Activated B cell treated with CpG ODN at 0.5 μM for 24 hours (primary cell): ENCODE results near the gene ANO8. TPM values are rescaled to one million over a fixed set of nuclear protein-coding genes. Genes with fewer than 3 reads are reported as not detected.
"Not testable (repeated sequence)": the region's sequence is repeated elsewhere in the genome, so short reads cannot be mapped to it uniquely, and the experiment has no call there.

ENCODE experiments used
- ATAC-seq: fragments of 200-7000 bp; cut with Tn5 transposase; one replicate; pipeline ENCODE4 v1.10.0; 2021; ENCODE audit warnings: low read depth, mild to moderate bottlenecking, moderate library complexity
- CTCF ChIA-PET: fragments of 350-600 bp; sonication (Branson Sonifier 250); formaldehyde crosslinking; loops from one replicate; lab custom pipeline; 2021; ENCODE audit warnings: antibody characterized with exemption; lab: Charles Lee
- POLR2A ChIA-PET: fragments of 350-600 bp; sonication (Branson Sonifier 250); formaldehyde crosslinking; loops from one replicate; lab custom pipeline; 2021; ENCODE audit warnings: antibody characterized with exemption; lab: Charles Lee
- DNase-seq: peaks from one replicate; pipeline ENCODE4 v3.0.0; 2022
- H3K27ac Mint-ChIP-seq: one replicate; pipeline ENCODE4 v1.8.0; 2020; ENCODE audit warnings: mixed read lengths
- H3K27me3 Mint-ChIP-seq: one replicate; pipeline ENCODE4 v1.8.0; 2021; ENCODE audit warnings: mixed read lengths
- H3K36me3 Mint-ChIP-seq: one replicate; pipeline ENCODE4 v1.8.0; 2021; ENCODE audit warnings: low read depth, mixed read lengths
- H3K4me1 Mint-ChIP-seq: one replicate; pipeline ENCODE4 v1.8.0; 2021; ENCODE audit warnings: mixed read lengths
- H3K4me3 Mint-ChIP-seq: one replicate; pipeline ENCODE4 v1.8.0; 2020; ENCODE audit warnings: mild to moderate bottlenecking, mixed read lengths
- H3K9me3 Mint-ChIP-seq: one replicate; pipeline ENCODE4 v1.8.0; 2020; ENCODE audit warnings: mixed read lengths
- intact Hi-C: fragments of 100-400 bp; cut with micrococcal nuclease; formaldehyde crosslinking; loops from one replicate; pipeline ENCODE4 v1.15.1; 2024
- total RNA-seq: library from RNA; stranded (reverse); gene quantifications from 2 replicates; pipeline ENCODE4 v1.2.3, GENCODE V29; 2022
- TF ChIP-seq, protein P1 (sequence below): fragments of 200-600 bp; IDR thresholded peaks from one replicate; pipeline ENCODE4 v1.8.0; 2022; ENCODE audit warnings: antibody characterized with exemption, mild to moderate bottlenecking

ANO8 gene
- total RNA-seq, 1 donor from 2014 or later = 2.2 TPM

DNA sequence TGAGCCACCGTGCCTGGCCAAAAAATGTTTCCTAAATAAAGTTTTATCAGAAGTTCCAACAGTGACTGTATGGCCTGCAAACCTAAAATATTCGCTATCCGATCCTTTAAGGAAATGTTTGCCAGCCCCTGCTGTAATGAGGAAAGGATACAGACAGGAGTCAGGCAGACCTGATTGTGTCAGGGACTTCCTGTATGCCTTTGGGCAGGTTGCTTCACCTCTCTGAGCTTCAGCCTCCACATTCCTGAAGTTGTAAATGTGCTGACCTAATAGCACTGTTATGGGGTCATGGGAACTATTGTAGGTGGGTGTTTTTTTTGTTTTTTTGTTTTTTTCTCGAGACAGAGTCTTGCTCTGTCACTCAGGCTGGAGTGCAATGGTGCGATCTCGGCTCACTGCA, 37.7 kb downstream of the ANO8 start:
- CTCF ChIA-PET = no interaction called here
- peaks cover 11% of the 10 kb centered on the region for H3K36me3 Mint-ChIP-seq
- TF ChIP-seq, protein P1, sequence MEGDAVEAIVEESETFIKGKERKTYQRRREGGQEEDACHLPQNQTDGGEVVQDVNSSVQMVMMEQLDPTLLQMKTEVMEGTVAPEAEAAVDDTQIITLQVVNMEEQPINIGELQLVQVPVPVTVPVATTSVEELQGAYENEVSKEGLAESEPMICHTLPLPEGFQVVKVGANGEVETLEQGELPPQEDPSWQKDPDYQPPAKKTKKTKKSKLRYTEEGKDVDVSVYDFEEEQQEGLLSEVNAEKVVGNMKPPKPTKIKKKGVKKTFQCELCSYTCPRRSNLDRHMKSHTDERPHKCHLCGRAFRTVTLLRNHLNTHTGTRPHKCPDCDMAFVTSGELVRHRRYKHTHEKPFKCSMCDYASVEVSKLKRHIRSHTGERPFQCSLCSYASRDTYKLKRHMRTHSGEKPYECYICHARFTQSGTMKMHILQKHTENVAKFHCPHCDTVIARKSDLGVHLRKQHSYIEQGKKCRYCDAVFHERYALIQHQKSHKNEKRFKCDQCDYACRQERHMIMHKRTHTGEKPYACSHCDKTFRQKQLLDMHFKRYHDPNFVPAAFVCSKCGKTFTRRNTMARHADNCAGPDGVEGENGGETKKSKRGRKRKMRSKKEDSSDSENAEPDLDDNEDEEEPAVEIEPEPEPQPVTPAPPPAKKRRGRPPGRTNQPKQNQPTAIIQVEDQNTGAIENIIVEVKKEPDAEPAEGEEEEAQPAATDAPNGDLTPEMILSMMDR = no peak
- DNase-seq = no peak
- POLR2A ChIA-PET = interaction anchor here (0.6 to 0.7 kb wide), 2 partner anchors 8 to 23 kb away, joined by 3 to 4 read pairs; no protein-coding TSS in a partner anchor
- H3K27ac Mint-ChIP-seq = no peak overlapping the region
- no peak for ATAC-seq
- H3K4me3 Mint-ChIP-seq = no peak overlapping the region
- no peaks in the 10 kb centered on the region for H3K9me3 Mint-ChIP-seq
- H3K4me1 Mint-ChIP-seq = peaks cover 5% of the 10 kb centered on the region
- no peaks in the 10 kb centered on the region for H3K27me3 Mint-ChIP-seq
- intact Hi-C loops = no loop called here

DNA sequence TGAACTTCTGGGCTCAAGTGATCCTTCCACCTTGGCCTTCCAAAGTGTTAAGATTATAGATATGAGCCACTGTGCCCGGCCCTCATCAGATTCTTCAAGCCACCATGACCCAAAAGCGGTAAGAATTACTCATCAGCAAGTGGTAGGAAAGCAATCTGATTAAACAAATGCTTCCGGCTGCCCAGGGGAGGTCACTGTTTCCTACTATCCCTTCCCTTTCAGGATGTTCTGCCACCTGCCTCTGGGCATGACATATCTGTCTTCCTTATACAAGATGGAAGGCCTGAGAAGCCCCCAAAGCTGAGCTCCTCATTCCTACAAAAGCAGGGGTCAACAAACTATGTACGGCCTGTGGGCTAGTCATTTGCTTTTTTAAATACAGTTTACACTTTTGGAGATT, 38.4 kb downstream of the ANO8 start:
- H3K27ac Mint-ChIP-seq = no peak overlapping the region
- TF ChIP-seq, protein P1 = no peak
- CTCF ChIA-PET = no interaction called here

DNA sequence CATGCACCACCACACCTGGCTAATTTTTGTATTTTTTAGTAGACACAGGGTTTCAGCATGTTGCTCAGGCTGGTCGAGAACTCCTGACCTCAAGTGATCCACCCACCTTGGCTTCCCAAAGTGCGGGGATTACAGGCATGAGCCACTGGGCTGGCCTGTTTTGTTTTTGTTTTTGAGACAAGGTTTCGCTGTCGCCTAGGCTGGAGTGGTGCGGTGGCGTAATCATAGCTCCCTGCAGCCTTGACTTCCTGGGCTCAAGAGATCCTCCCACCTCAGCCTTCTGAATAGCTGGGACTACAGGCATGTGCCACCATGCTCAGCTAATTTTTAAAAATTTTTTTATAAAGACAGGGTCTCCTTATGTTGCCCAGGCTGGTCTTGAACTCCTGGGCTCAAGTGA, 39.1 kb downstream of the ANO8 start:
- H3K27me3 Mint-ChIP-seq, H3K4me3 Mint-ChIP-seq, H3K27ac Mint-ChIP-seq, DNase-seq, H3K36me3 Mint-ChIP-seq, H3K4me1 Mint-ChIP-seq, H3K9me3 Mint-ChIP-seq, intact Hi-C loops, ATAC-seq, POLR2A ChIA-PET: not testable (repeated sequence)
- CTCF ChIA-PET = interaction anchor here (1.6 kb wide), 1 partner anchor 10 kb away, joined by 5 read pairs; the partner anchor contains the start of gene MRPL34

More for the DNA sequence above, 38.4 kb downstream of the ANO8 start:
- ATAC-seq (no peak), DNase-seq (no peak)
- POLR2A ChIA-PET = interaction anchor here (0.7 kb wide), 1 partner anchor 22 kb away, joined by 4 read pairs; no protein-coding TSS in a partner anchor
- no peak overlapping the region for H3K4me3 Mint-ChIP-seq
- intact Hi-C loops = no loop called here
- no peaks in the 10 kb centered on the region for H3K27me3 Mint-ChIP-seq
- peaks cover 11% of the 10 kb centered on the region for H3K36me3 Mint-ChIP-seq
- no peaks in the 10 kb centered on the region for H3K9me3 Mint-ChIP-seq
- peaks cover 6% of the 10 kb centered on the region for H3K4me1 Mint-ChIP-seq

GRCh38 chr19:17294051-17294891, 40.4 kb downstream of the ANO8 start:
- TF ChIP-seq, protein P1 = no peak
- no peaks in the 10 kb centered on the region for H3K27me3 Mint-ChIP-seq
- peaks cover 7% of the 10 kb centered on the region for H3K36me3 Mint-ChIP-seq
- intact Hi-C loops = no loop called here
- no peak overlapping the region for H3K27ac Mint-ChIP-seq
- ChIA-PET CTCF (interaction anchor here (1.6 kb wide), 1 partner anchor 11 kb away, joined by 5 read pairs; the partner anchor contains the start of gene MRPL34), POLR2A (interaction anchor here (0.6 to 2.3 kb wide), 2 partner anchors 39 to 92 kb away, joined by 3 to 7 read pairs; no protein-coding TSS in a partner anchor)
- DNase-seq = peak; percentile 36
- peaks cover 10% of the 10 kb centered on the region for H3K4me1 Mint-ChIP-seq
- H3K4me3 Mint-ChIP-seq = no peak overlapping the region
- no peaks in the 10 kb centered on the region for H3K9me3 Mint-ChIP-seq
- peak; percentile 8 for ATAC-seq

DNA sequence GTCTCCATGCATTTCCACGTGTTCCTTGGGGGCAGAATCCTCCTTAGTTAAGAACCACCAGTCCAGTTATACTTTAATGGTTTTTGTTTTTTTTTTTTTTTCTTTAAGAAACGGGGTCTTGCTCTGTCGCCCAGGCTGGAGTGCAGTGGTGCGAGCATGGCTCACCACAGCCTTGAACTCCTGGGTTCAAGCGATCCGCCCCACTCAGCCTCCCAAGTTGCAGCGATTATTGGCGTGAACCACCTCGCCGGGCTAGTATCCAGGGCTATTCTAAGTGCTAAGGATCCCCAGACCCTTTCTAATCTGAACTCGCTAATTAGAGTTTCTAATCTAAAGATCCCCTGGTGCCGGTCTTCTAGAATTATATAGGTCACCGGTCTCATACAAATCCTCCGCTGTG, 41.0 kb downstream of the ANO8 start:
- peaks cover 10% of the 10 kb centered on the region for H3K4me1 Mint-ChIP-seq
- no peaks in the 10 kb centered on the region for H3K27me3 Mint-ChIP-seq
- DNase-seq (no peak), ATAC-seq (no peak)
- peaks cover 4% of the 10 kb centered on the region for H3K36me3 Mint-ChIP-seq
- intact Hi-C loops = loop anchor here (2.0 kb wide), 2 partner anchors 53 to 173 kb away; no protein-coding TSS in a partner anchor
- CTCF ChIA-PET = interaction anchor here (1.5 to 1.9 kb wide), 5 partner anchors 10 to 93 kb away, joined by 3 to 16 read pairs (median 12); partner anchors contain the start of genes ABHD8 and MRPL34
- H3K27ac Mint-ChIP-seq = no peak overlapping the region
- TF ChIP-seq, protein P1 = no peak
- POLR2A ChIA-PET = interaction anchor here (0.7 to 2.3 kb wide), 3 partner anchors 16 to 602 kb away, joined by 6 to 7 read pairs (median 6); partner anchors contain the start of gene DDA1
- H3K9me3 Mint-ChIP-seq = no peaks in the 10 kb centered on the region
- no peak overlapping the region for H3K4me3 Mint-ChIP-seq
